Measurements from ENCODE around the gene SLC6A18. TPM values are rescaled to one million over a fixed set of nuclear protein-coding genes. Genes with fewer than 3 reads are reported as not detected.

Gene SLC6A18
- total and polyA plus RNA-seq, 8 donors, result 0.14 TPM; not detected in 7

DNA sequence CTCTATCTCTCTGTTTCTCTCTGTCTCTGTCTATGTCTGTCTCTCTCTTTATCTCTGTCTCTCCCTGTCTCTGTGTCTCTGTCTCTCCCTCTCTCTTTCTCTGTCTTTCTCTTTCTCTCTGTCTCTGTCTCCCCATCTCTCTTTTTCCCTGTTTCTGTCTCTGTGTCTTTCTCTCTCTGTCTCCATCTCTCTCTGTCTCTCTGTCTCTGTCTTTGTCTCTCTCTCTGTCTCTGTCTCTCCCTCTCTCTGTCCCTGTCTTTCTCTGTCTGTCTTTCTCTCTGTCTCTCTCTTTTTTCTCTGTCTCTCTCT, 25.9 kb upstream of the SLC6A18 start:
- no peak for DNase-seq
- no peak for FAIRE-seq
- Histone ChIP-seq H3K36me3 (no peaks in the 10 kb centered on the region), H3K27me3 (no peaks in the 10 kb centered on the region), H3K27ac (no peak overlapping the region), H3K4me1 (peaks cover 0 to under 1% (median 0%) of the 10 kb centered on the region in 3 donors), H3K4me3 (no peak overlapping the region), H3K9me3 (no peaks in the 10 kb centered on the region)
- no peak for ATAC-seq
- intact Hi-C loops (cut with DNase I), result no loop called here
- TF ChIP-seq CTCF (IDR thresholded peaks at IDR 0.05), result no peak

DNA sequence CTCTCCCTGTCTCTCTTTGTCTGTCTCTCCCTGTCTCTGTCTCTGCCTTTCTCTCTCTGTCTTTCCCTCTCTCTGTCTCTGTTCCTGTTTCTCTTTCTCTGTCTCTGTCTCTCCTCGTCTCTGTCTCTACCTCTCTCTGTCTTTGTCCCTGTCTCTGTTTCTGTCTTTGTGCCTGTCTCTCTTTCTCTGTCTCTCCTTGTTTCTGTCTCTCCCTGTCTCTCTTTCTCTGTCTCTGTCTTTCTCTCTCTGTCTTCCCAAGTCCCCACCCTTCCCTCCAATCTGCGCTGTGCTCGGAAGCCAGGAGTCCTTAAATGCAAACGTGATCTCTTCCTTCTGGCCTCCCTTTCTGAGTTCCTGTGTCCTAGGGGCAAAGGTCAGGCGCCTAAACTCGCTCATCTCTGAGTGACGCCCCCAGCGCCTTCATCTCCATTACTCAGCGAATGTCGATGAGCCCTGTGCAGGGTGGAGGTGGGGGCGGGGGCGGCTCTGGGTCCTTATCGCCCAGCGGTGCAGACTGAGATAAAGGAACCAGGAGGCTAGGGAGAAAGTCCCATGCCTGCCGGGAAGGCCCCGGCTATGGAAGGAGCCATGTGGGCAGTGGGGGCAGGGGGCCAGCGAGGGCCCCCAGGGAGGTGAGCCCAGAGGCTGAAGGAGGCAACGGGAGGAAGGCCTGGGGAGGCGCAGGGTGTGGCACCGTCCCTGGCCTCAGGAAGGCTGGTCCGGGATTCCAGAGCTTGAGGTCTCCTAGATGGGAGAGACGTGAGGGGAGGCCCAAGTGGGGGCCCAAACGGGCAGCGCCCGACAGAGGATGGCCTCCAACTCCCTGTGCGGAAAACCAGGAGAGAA, 25.3 kb upstream of the SLC6A18 start:
- H3K4me3 ChIP-seq, result no peak overlapping the region
- H3K27ac ChIP-seq, result no peak overlapping the region
- no peaks in the 10 kb centered on the region for H3K9me3 ChIP-seq
- no peak for FAIRE-seq
- 56 to 60% methylated on average over 26 of the region's 26 CpGs for WGBS, 2 donors
- intact Hi-C loops (cut with DNase I), result no loop called here
- ATAC-seq, result peak in 2 of 4 donors; percentile 9 to 22
- peak in 2 of 6 donors; percentile 19 to 43 for DNase-seq
- peaks cover 0 to 4% (median 3%) of the 10 kb centered on the region in 3 donors for H3K4me1 ChIP-seq
- H3K27me3 ChIP-seq, result no peaks in the 10 kb centered on the region
- no peak for TF ChIP-seq CTCF (IDR thresholded peaks at IDR 0.05)
- no peaks in the 10 kb centered on the region for H3K36me3 ChIP-seq

- Histone ChIP-seq H3K9me3 (no peaks in the 10 kb centered on the region), H3K27ac (no peak overlapping the region), H3K4me3 (no peak overlapping the region), H3K4me1 (peaks cover 0 to 4% (median 3%) of the 10 kb centered on the region in 3 donors), H3K27me3 (no peaks in the 10 kb centered on the region), H3K36me3 (no peaks in the 10 kb centered on the region)
- peak in 2 of 6 donors; percentile 23 to 74 for DNase-seq
- intact Hi-C loops (cut with DNase I), result no loop called here
- 79 to 85% methylated on average over 28 of the region's 28 CpGs for WGBS, 2 donors
- no peak for TF ChIP-seq CTCF (IDR thresholded peaks at IDR 0.05)
- no peak for ATAC-seq
- no peak for FAIRE-seq
Measured at GRCh38 chr5:1200495-1201326, 24.5 kb upstream of the SLC6A18 start.

DNA sequence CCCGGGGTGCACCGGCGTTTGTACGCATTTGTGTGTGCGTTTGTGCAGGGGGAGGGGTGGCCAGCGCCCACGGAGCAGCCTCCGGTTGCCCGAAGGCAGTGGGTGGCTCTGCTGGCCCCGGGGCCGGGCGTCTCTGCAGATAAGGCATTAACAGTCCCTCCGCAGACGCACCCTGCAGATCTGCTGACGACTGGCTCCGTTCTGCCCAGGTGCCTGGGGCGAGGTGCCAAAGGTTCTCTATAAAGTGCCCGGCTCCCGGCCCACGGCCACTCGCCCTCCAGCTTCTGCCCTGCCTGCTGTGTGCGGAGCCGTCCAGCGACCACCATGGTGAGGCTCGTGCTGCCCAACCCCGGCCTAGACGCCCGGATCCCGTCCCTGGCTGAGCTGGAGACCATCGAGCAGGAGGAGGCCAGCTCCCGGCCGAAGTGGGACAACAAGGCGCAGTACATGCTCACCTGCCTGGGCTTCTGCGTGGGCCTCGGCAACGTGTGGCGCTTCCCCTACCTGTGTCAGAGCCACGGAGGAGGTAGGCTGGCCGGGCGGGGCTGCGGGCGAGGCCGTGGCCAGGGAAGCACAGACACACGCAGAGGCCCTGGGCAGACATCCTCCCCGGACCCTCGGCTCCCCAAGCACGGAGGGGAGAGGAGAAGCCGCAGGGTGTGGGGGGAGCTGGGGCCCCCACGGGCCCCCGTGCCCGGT, 23.7 kb upstream of the SLC6A18 start, which contains the start of gene SLC6A19:
TSS of gene SLC6A19 (plus strand) at position 269 of the 699 bp plus-strand sequence. CDS start at position 325, 56 bp downstream.
- intact Hi-C loops (cut with DNase I), result no loop called here
- peak in 2 of 6 donors; percentile 42 to 74 for DNase-seq
- FAIRE-seq, result no peak
- 77 to 78% methylated on average over 51 of the region's 51 CpGs for WGBS, 2 donors
- peaks cover 0 to 4% (median 3%) of the 10 kb centered on the region in 3 donors for H3K4me1 ChIP-seq
- H3K27ac ChIP-seq, result no peak within 1 kb of the TSS
- H3K4me3 ChIP-seq, result no peak within 1 kb of the TSS
- no peaks in the 10 kb centered on the region for H3K36me3 ChIP-seq
- TF ChIP-seq CTCF (IDR thresholded peaks at IDR 0.05), result no peak
- H3K9me3 ChIP-seq, result no peaks in the 10 kb centered on the region
- no peak for ATAC-seq
- no peaks in the 10 kb centered on the region for H3K27me3 ChIP-seq

Measured in pancreas (tissue), 10 donors.